NCI-H128 (cell line): Measurements from ENCODE around the gene DNAAF5.

Experiments used
- DNase-seq: peaks from one replicate; lab custom pipeline; 2025; ENCODE audit not compliant: unreplicated experiment; lab: John Stamatoyannopoulos, UW

The DNAAF5 gene

DNA sequence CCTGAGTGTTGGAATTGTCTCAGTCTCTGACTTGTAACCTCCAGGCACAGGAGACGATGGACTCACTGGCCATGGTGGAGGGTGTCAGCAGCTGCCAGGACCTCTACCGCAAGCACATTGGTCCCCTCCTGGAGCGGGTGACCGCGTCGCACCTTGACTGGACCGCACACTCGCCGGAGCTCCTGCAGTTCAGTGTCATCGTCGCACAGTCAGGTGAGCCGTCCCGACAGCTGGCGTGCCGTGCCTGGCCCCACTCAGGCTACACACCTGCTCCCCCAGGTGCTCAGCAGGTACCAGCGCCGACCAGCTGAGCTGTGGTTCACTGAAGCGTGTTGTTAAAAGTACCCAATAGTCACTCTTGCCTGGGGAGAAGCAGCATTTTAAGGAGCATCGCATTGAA is 37.3 kb downstream of the DNAAF5 start:
- DNase-seq = peak; percentile 42

DNA sequence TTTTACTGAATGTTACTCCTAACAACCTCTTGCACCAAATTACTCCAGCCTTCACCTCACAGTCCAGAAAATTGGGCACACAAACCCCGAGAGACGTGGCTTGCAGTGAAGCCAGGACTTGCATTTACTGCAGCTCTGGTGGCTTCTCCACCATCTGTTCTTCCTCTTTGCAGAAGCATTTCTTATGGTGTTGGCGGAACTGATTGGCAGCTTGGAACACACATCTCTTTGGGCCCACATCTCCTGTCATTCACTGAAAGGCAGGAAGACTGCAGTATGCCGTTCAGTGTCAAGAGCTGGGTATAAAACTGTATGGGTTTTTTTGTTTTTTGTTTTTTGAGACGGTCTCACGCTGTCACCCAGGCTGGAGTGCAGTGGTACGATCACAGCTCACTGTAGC is 38.9 kb downstream of the DNAAF5 start:
- DNase-seq = no peak

GRCh38 chr7:767580-767940 is 41.1 kb downstream of the DNAAF5 start:
- DNase-seq = peak; percentile 92

DNA sequence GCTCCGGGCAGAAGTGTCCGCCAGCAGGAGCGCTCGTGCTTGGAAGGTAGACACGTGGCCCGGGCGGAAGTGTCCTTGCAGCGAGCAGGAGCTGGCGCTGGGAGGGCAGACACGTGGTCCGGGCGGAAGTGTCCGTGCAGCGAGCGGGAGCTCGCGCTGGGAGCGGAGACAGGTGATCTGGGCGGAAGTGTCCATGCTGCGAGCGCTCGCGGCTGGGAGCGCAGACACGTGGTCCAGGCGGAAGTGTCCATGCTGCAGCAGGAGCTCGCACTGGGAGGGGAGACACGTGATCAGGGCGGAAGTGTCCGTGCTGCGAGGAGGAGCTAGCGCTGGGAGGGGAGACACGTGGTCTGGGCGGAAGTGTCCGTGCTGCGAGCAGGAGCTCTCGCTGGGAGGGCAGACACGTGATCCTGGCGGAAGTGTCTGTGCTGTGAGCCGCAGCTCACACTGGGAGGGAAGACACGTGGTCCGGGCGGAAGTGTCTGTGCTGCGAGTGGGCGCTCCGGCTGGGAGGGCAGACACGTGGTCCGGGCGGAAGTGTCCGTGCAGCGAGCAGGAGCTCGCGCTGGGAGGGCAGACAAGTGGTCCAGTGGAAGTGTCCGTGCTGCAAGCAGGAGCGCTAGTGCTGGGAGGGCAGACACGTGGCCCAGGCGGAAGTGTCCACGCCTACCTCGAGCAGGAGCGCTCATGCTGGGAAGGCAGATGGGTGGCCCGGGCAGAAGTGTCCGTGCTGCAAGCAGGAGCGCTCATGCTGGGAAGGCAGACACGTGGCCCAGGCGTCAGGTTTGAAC is 41.6 kb downstream of the DNAAF5 start:
- DNase-seq = peak; percentile 96

GRCh38 chr7:768881-769504 is 42.5 kb downstream of the DNAAF5 start:
- no peak for DNase-seq

DNA sequence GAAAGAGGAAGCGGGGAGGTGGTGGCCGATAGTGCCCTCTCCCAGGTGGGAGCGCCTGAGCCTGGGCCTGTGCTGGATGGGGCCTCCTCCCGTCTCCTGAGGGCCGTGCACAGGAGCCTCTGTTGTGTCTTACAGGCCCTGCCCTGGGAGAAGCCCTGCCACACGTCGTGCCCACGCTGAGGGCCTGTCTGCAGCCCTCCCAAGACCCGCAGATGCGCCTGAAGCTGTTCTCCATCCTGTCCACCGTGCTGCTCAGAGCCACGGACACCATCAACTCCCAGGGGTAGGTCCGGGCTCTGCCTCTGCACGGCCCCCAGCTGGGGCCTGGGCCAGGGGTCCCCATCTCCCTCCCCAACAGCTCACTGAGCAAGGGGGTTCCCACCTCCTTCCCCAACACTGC is 43.8 kb downstream of the DNAAF5 start:
- no peak for DNase-seq

- no peak for DNase-seq
These were observed 44.3 kb downstream of the DNAAF5 start for GRCh38 chr7:770741-771166.

GRCh38 chr7:771234-772004 is 44.9 kb downstream of the DNAAF5 start:
- no peak for DNase-seq

DNA sequence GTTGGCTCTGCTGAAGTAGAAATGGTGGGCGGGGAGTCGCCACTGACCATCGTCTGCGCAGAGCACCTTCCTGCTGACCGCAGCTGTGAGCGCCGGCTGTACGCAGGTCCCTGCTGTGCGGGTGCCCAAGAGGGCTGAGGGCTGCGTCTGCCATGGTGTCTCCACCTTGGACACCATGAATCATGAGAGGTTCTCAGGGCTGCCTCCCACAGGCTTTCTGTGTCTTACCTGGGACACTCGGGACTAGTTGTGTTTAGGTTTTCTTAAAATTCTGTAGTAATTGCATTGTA is 45.5 kb downstream of the DNAAF5 start:
- no peak for DNase-seq

GRCh38 chr7:772392-772791 is 45.9 kb downstream of the DNAAF5 start:
- DNase-seq = no peak

DNA sequence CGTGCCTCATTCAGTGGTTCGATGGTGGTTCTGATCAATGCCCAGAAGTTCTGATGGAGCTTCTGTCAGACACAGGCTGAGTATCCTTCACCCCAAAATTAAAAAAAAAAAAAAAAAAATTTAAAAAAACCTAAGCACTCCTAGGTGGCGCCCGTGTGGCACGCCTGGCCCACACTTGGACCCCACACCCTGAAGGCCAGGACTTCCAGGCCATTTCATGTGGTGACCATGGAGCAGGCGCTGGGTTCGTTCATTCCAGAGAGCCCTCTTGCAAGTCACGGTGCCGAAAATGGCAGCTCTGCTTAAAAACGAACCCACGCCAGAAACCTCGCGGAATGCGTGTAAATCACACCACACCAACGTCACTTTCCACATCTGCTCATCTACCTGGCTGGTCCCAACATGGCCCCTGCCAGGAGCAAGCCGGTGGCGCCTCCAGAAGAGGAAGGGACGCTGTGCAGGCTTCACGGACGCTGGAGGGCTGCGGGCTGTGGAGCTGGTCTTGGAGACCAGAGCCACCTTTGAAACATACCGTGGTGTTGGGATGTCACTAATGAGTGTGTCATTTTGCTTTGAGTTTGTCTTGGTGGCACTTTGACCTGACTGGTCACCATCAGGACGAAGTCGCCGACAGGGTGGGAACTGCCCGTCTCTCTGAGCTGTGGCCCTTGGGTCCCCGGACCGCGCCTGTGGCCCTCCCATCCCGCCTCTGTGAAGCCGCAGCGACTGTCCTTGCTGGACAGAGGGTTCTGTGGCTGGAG is 46.5 kb downstream of the DNAAF5 start:
- no peak for DNase-seq

DNA sequence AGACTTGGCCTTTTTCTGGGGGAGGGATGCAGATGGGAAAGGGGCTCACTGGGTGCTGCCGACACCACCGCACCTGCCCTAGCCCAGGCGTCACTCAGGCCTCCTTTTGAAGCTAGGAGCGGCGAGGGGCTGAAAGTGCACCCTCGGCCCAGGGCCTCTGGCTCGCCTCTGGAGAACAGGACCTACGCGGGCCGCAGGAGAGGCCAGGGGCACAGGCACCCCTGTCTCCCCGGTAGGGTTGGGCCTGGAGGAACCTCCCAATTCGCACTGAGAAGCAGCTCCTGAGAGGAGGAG is 47.1 kb downstream of the DNAAF5 start:
- no peak for DNase-seq

GRCh38 chr7:774161-775109 is 47.9 kb downstream of the DNAAF5 start:
- peak; percentile 7 for DNase-seq

DNA sequence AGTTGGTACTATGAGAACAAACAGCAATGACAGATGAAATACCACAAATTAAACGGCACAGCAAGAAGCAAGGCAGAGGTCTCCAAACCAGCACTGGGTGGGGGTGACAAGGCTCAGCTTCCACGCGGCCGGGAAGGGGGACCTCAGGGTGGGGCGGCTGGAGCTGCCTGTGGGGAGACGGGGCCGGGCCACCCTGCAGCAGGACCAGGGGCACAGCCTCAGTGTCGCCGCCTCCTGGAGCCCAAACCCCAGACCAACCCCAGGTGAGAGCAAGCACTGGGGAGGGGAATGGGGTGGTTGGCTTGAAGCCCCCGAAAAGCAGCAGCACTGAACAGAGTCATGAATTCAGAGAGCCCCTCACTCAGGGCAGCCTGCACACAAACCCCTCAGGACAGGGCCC is 49.9 kb downstream of the DNAAF5 start:
- DNase-seq = no peak

GRCh38 chr7:776992-777727 is 50.7 kb downstream of the DNAAF5 start:
- DNase-seq = no peak

- DNase-seq = no peak
These were observed 51.2 kb downstream of the DNAAF5 start for GRCh38 chr7:777728-778078.

GRCh38 chr7:778271-778967 is 51.9 kb downstream of the DNAAF5 start:
- no peak for DNase-seq

GRCh38 chr7:778968-779451 is 52.5 kb downstream of the DNAAF5 start:
- no peak for DNase-seq

DNA sequence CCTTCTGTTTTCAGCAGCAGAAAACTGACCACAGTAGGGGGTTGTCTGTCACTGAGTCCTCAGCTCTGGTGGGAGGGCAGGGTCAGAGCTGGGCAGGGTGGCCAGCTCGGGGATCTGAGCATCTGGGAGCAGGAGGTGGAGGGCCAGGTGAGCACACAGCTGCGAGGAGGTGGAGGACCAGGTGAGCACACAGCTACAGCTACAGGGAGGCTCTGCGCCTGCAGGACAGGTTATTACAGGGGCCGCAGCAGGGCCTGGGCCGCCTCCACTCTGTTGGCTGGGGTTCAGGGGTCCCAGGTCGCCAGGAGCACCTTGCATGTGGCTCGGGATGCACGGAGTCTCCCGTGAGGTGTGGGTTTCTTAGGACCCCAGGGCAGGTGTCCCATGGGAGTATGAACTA is 53.0 kb downstream of the DNAAF5 start:
- no peak for DNase-seq
